H54 (cell line): ENCODE measurements around the gene ZBTB43.
"Not testable (repeated sequence)": the region's sequence is repeated elsewhere in the genome, so short reads cannot be mapped to it uniquely, and the experiment has no call there.

Source experiments
- DNase-seq: peaks from one replicate; pipeline ENCODE4 v3.0.0; 2011; ENCODE audit warnings: low spot score, mixed read lengths; ENCODE audit not compliant: insufficient read length
- FAIRE-seq: peaks from 3 replicates; lab custom pipeline; 2011; peaks lifted over from hg19 to GRCh38; lab: Jason Lieb, UNC
- POLR2A ChIP-seq: IDR thresholded peaks from 2 replicates; pipeline ENCODE4 v1.6.1; 2011; ENCODE audit warnings: low read depth, mild to moderate bottlenecking, low read length

Gene ZBTB43

GRCh38 chr9:126781186-126782052 lies 23.4 kb upstream of the ZBTB43 start:
- TF ChIP-seq POLR2A = no peak
- DNase-seq (peak; percentile 93), FAIRE-seq (peak; percentile 48)

GRCh38 chr9:126782053-126782388 lies 22.8 kb upstream of the ZBTB43 start:
- DNase-seq (no peak), FAIRE-seq (no peak)

GRCh38 chr9:126783949-126784348 lies 20.9 kb upstream of the ZBTB43 start:
- TF ChIP-seq POLR2A = no peak
- FAIRE-seq (no peak), DNase-seq (no peak)

More at GRCh38 chr9:126782053-126782388, 22.8 kb upstream of the ZBTB43 start:
- TF ChIP-seq POLR2A = no peak

- DNase-seq (no peak), FAIRE-seq (no peak)
- no peak for TF ChIP-seq POLR2A
Measured at GRCh38 chr9:126784401-126784800, 20.4 kb upstream of the ZBTB43 start.

- DNase-seq, FAIRE-seq: not testable (repeated sequence)
Measured at GRCh38 chr9:126784841-126785240, 20.0 kb upstream of the ZBTB43 start.

GRCh38 chr9:126788046-126788445 lies 16.8 kb upstream of the ZBTB43 start:
- no peak for TF ChIP-seq POLR2A
- FAIRE-seq = no peak
- DNase-seq = no peak

- peak; percentile 97 for FAIRE-seq
- peak; percentile 85 for DNase-seq
- no peak for TF ChIP-seq POLR2A
Measured at GRCh38 chr9:126788634-126789349, 16.0 kb upstream of the ZBTB43 start.

GRCh38 chr9:126790561-126790960 lies 14.3 kb upstream of the ZBTB43 start:
- TF ChIP-seq POLR2A = no peak
- DNase-seq = no peak
- FAIRE-seq = no peak

GRCh38 chr9:126791406-126792230 lies 13.2 kb upstream of the ZBTB43 start:
- FAIRE-seq (peak; percentile 98), DNase-seq (peak; percentile 88)

GRCh38 chr9:126793686-126794417 lies 11.0 kb upstream of the ZBTB43 start:
- TF ChIP-seq POLR2A = no peak
- no peak for DNase-seq
- FAIRE-seq = no peak

More at GRCh38 chr9:126791406-126792230, 13.2 kb upstream of the ZBTB43 start:
- TF ChIP-seq POLR2A = no peak

- DNase-seq = no peak
- no peak for FAIRE-seq
- TF ChIP-seq POLR2A = no peak
Measured at GRCh38 chr9:126794441-126794840, 10.4 kb upstream of the ZBTB43 start.

- DNase-seq (no peak), FAIRE-seq (no peak)
- no peak for TF ChIP-seq POLR2A
Measured at GRCh38 chr9:126796758-126797157, 8.1 kb upstream of the ZBTB43 start.

- FAIRE-seq = no peak
Measured at GRCh38 chr9:126797903-126798302, 6.9 kb upstream of the ZBTB43 start.

More at GRCh38 chr9:126797903-126798302, 6.9 kb upstream of the ZBTB43 start:
- no peak for DNase-seq
- TF ChIP-seq POLR2A = no peak
